HG03354 (cell line): ENCODE data around the gene TFPT.

Experiments
- ATAC-seq: cut with Tn5 transposase; IDR thresholded peaks from one replicate; pipeline ENCODE4 v1.9.1; 2021; ENCODE audit warnings: mild to moderate bottlenecking; ENCODE audit not compliant: unreplicated experiment, poor library complexity, severe bottlenecking

TFPT gene, protein sequence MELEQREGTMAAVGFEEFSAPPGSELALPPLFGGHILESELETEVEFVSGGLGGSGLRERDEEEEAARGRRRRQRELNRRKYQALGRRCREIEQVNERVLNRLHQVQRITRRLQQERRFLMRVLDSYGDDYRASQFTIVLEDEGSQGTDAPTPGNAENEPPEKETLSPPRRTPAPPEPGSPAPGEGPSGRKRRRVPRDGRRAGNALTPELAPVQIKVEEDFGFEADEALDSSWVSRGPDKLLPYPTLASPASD

DNA sequence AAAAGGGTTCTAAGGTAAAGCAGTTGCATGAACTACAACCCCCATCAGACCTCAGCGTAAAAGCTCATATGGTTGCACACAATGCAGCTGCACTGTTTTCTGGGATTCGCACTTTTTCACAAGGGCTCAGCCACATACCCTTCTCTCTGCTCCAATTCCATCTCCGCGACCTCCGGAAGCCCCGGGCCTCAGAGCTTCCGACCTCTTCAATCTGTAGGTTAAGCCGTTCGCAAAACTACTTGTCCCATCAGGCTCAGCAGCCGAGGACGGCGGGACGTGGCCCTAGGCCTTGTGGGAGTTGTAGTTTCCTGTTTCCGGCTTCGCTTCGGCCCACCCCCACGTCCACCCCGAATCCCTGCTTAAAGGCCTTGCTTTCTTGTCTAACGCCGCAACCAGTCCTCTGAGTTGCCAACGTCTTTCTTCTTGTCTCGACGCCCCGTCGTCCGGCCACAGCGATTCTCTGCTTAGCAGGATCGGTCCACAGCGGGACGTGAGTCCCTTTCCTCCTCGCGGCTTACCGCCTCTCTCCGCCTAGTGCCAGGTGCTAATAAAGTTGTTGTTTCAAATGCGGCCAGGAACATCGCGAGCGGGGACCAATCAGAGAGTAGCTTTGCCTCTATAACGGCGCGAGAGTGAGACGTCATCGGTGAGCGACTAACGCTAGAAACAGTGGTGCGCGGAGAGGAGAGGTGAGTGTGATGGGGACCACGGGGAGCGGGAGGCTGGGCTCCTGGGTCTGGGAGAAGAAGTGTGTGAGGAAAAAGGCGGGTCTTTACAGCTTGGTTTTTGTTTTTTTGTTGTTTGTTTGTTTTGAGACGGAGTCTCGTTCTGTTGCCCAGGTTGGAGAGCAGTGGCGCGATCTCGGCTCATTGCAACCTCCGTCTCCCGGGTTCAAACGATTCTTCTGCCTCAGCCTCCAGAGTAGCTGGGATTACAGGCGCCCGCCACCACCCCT lies at the start of gene TFPT, which contains the start of gene PRPF31:
Gene TFPT (minus strand): TSS at position 549 of the 955 bp plus-strand sequence. CDS start 388 bp downstream, at position 161.
Gene PRPF31 (plus strand): TSS at position 646 of the 955 bp plus-strand sequence. CDS start 2,525 bp downstream, outside the sequence.
- ATAC-seq = peak; percentile 84

DNA sequence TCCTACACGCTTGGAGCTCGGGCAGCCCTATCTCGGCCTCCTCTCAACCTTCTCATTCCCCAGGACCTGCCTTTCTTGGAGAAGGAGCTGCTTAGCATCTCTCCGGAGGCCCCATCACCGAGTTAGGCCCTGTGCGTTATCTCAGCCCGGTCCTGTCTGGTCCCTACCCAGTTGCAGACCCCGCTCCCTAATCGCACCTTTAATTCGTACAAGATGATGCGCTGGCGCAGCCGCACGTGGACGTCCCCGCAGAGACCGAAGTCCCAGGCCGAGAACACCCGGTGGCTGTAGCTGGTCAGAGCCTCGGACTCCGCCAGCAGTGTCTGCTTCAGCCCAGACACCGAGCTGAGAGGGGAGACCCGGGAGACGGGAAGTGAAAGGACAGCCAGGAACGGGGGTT lies 49.8 kb upstream of the TFPT start:
- no peak for ATAC-seq

DNA sequence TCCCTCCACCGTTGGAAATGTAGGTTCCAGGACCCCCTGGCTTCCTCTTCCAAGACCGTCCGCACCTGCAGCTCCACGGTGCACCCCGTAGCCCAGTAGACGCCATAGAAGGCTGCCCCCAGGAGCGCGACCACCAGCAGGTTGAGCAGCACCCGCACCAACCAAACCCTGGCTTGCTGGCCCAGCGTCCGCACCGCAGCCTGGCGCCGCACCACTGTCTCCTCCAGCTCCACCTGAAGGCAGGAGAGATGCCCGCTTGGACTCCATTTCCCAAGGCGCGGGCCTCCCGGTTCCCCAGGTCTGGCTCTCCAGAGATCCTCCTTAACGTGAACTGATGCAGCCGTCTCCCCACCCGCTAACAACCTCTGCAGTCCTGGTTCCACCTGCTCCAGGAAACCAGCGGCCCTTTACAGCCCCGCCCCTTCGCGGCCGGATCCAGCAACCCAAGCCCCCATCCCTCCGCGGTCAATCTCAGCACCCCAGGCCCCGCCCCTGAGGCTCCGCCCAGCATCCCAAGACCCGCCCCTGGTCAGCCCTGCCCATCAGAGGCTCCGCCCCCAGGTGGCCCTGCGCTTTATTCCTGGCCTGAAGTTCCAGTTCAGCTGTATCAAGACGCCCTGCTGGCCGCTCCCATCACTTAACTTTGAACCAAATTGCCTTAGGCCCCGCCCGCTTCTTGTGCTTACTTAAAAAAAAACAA lies 49.1 kb upstream of the TFPT start:
- ATAC-seq = no peak

DNA sequence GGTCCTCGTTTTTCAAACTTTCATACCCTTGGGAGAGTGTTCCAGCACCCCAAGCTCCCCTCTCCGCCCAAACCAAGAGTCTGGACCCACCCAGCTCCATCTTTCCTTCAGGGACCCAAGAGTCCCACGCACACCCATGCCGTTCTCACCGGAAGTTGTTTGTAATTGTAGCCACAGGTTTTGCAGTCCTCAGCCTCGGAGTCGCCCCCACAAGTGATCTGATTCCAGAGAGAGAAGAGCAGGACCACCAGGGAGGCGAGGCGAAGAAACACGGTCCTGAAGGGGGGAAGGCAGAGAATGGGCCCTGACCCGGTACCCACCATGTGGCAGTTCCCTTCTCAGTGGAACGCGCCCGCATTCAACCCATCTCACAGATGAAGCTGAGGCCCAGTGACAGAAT lies 47.4 kb upstream of the TFPT start:
- no peak for ATAC-seq

DNA sequence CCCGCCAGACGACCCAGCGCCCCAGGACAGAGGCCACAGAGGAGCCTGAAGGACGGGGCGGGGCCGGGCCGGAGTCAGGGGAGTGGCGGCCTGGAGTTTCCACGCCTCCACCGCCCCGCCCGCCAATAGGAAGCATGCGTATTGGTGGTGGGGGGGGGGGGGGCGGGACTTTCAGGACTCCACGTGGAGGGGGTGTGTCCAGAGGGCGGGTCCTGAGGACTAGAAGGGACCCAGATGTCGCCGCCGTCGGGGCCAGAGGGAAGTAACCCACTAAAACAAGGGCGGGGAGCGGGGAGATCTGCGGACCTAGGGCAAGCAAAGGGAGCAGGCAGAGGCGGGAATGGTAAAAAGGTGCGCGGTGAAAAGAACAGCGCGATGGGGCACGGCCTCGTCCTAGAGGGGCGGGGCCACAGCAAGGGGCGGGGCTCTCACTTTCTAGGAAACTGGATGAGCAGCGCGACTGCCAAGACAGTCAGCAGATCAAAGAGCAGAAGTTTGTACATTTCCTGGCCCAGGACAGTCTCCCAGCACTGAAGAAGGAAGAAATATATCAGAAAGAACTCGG lies 46.9 kb upstream of the TFPT start:
- no peak for ATAC-seq

DNA sequence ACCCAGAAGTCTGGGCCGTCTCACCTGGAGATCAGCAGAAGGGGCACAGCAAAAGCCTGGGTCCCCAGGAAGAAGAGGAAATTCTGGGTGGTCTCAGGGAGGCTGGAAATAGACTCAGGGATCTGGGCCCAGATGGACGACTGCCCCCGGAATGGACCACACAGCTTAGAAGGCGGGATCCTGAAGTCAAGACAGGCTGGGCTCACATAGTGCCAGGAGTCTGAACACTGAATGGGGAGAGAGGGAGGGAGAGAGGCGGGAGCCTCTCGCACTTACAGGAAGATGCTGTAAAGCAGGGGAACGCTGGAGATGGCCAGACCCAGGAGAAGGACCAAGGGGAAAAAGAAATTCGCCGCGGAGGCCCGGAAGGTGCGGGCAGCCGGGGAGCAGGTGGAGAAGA lies 45.4 kb upstream of the TFPT start:
- no peak for ATAC-seq

DNA sequence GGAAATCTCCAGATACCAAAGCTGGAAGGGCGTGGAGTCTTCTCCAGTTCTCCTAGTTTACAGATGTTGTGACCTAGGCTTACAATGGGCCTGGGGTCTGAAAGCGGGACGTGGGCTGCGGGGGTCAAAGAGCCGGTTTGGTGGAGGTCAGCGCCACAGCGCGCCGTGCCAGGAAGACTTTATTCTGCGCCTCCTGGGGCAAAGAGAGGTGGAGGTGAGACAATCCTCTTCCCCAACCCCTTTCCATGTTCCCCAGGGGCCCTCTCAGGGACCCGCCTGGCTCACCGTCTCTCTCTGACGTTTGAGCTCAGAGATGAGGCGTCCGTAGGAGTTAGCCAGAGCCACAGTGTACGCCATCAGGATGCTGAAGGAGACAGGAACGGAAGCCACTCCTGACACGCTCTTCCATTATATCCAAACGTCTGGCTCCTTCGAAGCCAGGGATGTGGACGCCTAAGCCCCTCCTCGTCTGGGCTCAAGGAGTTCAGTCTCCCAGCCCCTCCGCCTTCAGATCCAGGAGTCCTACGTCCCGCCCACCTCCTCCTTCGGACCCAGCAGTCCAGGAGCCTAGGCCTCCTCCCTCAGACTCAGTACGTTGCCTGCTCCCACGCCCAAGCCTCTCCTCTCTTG lies 44.8 kb upstream of the TFPT start:
- ATAC-seq = peak; percentile 0

DNA sequence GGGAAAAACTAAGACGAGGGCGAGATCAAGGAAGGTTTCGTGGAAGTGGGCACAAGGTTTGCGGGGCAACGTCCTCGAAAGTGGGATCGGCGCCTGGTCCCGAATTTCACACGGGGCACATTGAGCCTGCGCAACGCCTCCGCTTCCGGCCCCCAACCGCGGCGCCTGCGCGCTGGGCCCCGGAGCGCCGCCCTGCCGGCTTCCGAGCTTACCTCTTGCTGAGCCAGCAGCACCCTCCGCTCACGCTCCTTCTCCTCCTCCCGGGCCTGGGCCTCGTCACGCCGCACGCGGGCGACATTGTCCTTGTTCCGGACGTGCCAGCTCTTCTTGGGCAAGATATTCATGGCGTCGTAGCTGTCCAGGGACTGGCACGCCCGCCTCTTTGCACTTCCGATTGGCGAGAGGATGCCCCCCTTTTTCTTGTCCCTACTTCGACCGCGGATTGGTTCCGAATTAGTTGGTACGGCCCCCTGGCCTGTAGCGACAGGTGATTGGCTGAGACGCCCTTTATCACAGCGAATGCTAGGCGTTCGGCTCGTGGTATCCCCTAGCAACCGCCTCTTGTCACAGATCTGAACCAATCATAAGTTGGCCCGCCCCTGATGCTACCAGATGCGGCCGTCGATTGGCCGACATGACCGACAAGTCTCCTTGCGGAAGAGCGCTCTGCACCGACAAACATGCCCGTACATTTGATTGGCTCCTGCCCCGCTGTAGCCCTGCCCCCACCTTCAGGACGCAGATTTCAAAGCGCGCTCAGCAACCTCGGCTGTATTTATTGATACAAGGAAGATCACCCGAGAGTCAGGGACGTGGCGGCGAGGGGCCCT lies 44.1 kb upstream of the TFPT start, which contains the start of gene LENG1:
Gene LENG1 (minus strand): TSS at position 370 of the 830 bp plus-strand sequence. CDS start 26 bp downstream, at position 344.
- peak; percentile 91 for ATAC-seq

DNA sequence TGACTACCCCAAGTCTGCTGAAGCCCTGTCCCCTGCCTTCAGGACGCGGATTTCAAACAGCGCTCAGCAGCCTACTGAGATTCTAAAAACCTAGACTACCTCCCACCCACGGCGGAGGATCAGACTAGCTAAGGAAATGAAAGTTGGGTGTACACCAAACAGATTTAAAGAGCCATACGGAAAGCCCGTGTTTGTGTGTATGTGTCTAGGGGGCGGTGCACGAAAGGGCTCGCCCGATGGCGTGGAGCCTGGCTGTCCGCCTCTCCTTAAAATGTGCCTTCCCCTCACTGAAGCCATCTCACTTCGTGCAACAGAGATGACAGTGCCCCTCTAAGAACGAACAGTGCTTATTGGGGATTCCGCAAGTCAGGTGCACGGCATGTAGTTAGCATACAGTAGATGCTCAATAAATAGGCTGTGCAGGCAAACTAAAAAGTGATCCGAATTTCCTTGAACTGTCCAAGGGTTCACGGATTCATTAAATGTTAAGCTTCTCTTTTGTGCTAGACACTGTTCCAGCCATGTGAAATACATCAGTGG lies 43.4 kb upstream of the TFPT start:
- ATAC-seq = no peak

DNA sequence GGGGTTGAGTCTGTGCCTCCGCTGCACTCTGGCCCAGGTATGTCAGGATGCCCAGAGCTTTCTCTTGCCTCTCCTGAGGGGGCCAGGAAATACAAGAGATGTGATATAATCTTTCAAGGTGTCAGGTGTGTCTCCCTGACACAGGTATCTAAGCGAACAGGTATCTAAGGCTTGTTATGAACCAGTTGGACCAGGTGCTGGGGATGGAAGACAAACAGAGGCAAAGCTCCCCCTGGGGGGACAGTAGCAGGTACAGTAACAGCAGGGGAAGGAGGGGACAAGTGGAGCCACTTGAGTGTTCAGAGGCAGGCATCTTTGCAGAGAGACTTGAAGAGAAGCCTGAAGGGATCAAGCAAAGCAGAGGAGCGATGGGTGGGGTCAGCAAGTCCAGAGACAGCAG lies 41.5 kb upstream of the TFPT start:
- ATAC-seq = no peak

DNA sequence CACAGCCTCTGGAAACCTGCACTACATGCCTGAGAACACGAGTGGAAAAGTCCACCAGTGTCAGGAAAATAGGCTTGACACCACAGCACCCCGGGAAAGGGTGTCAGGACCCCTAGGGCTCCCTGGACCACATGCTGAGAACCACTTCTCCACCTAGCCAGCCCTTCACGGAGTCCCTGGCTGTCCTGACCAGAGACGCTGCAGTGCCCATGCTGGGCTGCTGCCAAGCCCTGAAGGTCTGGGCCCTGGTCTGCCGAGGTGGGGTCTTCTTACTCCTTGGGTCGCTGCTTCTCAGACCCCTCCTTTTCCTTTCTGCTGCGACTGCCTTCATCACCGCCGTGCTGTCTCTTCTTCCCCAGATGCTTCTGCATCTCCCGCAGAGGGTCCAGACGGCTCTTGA lies 41.0 kb upstream of the TFPT start:
- no peak for ATAC-seq

DNA sequence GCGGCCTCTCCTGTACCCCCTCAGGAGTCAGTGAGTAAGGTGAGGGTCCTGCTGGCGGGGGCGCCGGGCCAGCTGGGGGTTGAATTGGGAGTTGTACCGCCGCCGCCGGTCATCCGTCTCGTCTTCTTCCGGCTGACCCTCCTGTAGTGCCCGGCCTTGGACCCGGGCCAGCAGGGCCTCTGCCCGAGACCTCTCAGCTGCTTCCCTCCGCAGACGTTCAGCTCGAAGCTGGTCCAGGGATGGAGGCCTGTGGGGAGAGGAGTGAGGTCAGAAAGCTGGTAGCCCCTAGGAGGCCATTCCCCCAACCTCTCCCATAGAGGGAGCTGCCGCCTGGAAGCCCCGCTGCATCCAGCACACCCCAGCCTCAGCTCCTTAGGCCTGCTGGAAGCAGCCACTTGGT lies 40.2 kb upstream of the TFPT start:
- no peak for ATAC-seq

DNA sequence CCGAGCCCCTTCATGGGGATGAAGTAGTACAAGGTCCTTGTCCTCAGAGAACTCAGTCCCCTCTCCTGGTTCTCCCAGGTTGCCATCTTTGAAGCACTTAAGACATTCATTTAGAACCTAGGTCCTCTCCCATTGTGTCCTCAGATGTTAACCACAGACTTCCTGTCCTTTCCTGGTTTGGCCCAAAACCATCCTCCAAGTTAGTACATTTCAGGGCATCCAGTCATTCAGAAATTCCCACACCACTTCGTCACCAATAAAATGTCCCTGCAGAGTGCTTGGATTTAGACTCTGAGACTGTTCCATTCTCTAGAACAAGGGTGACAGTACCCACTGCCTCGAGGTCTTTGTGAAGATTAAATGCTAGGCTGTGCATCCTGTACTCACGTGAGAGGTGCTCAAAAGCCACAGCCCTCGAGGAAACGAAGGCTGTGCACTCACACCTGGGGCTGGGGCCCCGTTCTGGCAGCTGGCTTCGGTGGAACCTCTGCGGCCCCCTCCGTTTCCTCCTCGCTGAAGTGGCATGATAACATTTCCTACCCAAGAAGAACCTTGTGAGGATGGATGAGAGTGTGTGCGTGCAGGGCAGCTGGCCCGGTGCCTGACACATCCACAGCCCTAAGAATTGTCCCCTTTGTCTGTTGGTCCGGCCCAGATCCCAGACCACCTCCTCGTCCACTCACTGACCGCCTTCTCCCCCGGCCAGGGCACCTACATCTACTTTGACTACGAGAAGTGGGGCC lies 39.3 kb upstream of the TFPT start:
- no peak for ATAC-seq

DNA sequence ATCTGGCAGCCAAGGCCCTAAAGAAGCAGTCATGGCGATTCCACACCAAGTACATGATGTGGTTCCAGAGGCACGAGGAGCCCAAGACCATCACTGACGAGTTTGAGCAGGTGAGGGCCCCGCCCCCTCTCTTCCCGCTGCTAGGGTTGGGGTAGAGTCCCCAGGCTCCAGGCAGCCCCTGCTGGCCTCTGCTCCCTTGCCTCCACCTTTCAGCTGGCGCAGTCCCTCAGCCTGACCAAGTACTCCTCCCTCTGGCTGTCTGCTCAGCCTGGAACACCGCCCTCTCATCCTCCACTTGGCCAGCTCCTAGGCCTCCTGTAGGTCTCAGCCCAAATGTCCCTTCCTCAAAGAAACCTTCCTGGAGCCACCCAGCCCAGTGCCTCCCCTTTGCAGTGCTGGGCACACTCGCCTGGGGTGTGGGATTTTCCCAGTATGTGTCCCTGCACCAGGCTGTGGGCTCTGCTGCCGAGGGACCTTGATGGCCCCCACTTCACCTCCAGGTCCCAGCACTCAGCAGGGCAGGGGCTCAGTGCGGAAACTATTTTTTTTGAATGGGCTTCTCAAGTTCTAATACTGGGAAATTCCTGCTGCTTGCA lies 38.4 kb upstream of the TFPT start:
- ATAC-seq = no peak

DNA sequence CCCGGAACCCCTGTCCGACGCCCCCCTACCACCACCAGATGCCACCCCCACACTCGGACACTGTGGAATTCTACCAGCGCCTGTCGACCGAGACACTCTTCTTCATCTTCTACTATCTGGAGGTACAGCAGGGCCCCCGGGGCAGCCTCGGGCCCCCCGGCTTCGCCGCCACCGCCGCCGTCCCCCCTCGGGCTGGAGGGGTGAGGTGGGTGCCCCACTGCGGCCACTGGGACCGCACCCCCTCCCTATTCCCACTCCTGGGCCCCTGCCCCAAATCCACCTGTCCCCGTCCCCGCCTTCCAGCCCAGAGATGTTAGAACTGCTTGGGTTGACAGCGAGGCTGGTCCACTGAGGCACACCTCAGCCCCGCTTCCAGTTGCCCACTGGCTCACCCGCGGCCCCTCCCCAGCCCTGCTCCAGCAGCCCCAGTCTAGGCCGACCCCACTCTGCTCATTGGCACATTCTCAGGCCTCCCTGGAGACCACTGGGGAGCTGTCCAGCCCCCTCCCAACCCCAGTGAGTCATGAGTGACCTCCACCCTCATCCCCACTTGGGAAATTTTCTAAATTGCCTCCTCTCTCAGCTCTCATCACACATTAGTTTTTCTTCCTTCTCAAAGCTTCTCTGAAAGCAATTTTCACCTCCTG lies 37.5 kb upstream of the TFPT start:
- no peak for ATAC-seq

DNA sequence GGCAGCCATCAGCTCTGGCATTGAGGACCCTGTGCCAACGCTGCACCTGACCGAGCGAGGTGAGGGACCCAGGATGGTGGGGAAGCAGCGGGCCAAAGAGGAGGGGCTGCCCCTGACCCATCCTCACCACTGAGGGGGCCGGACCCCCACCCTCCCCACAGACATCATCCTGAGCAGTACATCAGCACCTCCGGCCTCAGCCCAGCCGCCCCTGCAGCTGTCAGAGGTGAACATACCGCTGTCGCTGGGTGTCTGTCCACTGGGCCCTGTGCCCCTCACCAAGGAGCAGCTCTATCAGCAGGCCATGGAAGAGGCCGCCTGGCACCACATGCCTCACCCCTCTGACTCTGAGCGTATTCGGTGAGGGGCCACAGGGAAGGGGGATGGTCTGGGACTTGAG lies 36.8 kb upstream of the TFPT start:
- no peak for ATAC-seq
